ENCODE results near the gene GRIK1.

GRIK1 gene

DNA sequence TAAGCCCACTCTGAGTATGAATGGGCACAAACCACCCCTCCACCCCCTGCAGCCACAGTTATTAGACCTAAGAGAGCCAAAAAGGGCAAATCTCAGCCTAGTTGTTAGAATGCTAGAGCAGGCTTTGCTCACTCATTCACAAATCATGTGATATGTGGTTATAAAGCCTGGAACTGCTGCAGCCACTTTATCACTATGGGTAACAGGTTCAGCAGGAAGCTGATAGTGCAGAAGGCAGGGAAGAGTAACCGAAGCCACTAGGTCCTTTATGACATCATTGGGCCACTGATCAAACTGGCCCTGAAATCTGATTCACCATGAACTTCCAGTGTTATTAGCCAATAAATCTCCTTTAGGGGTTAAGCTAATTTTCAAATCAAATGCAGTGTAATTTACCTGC lies 134.7 kb downstream of the GRIK1 start:
- Histone ChIP-seq H3K9me3 (ENCODE audit: control insufficient read depth, insufficient read depth, low read length) (no peaks in the 10 kb centered on the region), H3K36me3 (ENCODE audit: insufficient read depth, low read length) (no peaks in the 10 kb centered on the region), H3K4me1 (ENCODE audit: insufficient read depth, low read length) (no peaks in the 10 kb centered on the region; the same call in 1 of the 2 replicates), H3K9ac (ENCODE audit: low read depth, low read length) (no peak overlapping the region)

DNA sequence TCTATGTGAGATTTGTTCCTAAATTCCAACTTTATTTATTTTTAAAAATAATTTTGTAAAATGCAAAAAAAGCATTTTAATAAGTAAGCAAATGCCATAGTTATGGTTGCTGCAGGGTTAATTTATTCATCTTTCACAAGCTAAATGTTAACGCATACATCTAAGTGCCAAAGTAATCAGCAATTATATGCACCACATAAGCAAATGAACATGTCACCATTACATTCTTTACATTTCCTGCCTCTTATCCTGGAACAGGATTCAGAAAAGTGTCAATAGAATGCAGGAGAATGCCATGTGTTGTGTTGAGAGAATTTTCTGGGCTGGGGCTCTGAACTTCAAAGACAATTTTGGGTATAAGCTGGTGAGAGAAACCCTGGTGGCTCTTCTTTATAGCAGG lies 136.6 kb downstream of the GRIK1 start:
- H3K36me3 ChIP-seq (ENCODE audit: insufficient read depth, low read length): no peaks in the 10 kb centered on the region
- H3K9me3 ChIP-seq (ENCODE audit: control insufficient read depth, insufficient read depth, low read length): no peaks in the 10 kb centered on the region
- H3K9ac ChIP-seq (ENCODE audit: low read depth, low read length): no peak overlapping the region
- H3K4me1 ChIP-seq (ENCODE audit: insufficient read depth, low read length): peaks cover 7% of the 10 kb centered on the region

DNA sequence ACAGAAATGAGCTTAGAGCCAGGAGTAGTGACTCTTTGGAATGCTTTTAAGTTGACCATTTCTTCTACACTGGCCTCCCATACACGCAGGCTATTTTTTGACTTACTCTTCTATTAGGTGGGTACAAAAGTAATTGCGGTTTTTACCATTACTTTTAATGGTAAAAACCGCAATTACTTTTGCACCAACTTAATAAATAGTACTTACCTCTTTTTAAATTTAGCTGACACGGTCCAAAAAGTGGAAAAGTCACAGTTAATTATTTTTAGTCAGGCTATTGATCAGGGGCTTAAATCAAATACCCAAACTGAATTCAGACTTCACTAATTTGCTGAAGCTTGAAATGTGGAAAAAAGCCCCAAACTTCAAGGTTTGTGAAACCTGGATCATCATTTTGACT lies 138.7 kb downstream of the GRIK1 start:
- H3K9ac ChIP-seq (ENCODE audit: low read depth, low read length): no peak overlapping the region
- peaks cover 7% of the 10 kb centered on the region for H3K4me1 ChIP-seq (ENCODE audit: insufficient read depth, low read length)
- no peaks in the 10 kb centered on the region for H3K9me3 ChIP-seq (ENCODE audit: control insufficient read depth, insufficient read depth, low read length)
- H3K36me3 ChIP-seq (ENCODE audit: insufficient read depth, low read length): no peaks in the 10 kb centered on the region

DNA sequence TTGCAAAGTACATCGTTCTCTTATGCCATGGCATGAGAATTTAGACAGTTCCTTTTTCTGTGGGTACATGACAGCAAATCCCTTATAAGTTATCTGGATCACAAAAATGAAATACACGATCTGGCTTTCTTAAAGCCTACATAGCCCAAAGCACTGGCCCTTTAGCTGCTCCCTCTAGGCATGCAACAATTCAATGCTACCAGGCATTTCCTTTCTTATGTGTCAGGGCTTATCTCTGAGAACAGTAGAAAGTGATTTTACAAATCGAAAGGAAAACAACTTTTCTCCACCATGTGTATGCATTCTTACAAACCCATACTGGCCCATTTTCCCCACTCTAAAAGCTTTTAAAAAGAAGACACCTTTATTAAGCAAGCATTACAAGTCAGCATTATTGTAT lies 139.7 kb downstream of the GRIK1 start:
- no peaks in the 10 kb centered on the region for H3K36me3 ChIP-seq (ENCODE audit: insufficient read depth, low read length)
- no peak overlapping the region for H3K9ac ChIP-seq (ENCODE audit: low read depth, low read length)
- H3K9me3 ChIP-seq (ENCODE audit: control insufficient read depth, insufficient read depth, low read length): no peaks in the 10 kb centered on the region
- peaks cover 7% of the 10 kb centered on the region for H3K4me1 ChIP-seq (ENCODE audit: insufficient read depth, low read length)

DNA sequence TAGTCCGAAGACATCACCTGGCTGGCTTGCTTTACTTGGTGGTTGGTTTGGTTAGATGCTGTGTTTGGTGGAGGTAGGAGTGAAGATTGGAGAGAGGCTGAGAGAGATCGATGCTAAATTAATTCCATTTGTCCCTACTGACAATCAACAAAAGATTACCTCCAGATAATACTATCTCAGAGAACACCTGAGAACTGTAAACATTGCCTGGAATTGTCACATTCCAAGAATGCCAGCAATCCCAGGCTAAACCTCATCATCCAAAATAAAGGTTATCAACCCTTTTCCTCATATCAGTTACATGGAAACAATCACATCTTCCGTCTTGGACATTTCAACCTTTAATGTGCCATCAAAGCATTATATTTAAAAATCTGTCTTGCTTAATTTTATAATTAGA lies 141.0 kb downstream of the GRIK1 start:
- Histone ChIP-seq H3K9me3 (ENCODE audit: control insufficient read depth, insufficient read depth, low read length) (no peaks in the 10 kb centered on the region), H3K36me3 (ENCODE audit: insufficient read depth, low read length) (no peaks in the 10 kb centered on the region), H3K9ac (ENCODE audit: low read depth, low read length) (no peak overlapping the region), H3K4me1 (ENCODE audit: insufficient read depth, low read length) (peaks cover 7% of the 10 kb centered on the region)

DNA sequence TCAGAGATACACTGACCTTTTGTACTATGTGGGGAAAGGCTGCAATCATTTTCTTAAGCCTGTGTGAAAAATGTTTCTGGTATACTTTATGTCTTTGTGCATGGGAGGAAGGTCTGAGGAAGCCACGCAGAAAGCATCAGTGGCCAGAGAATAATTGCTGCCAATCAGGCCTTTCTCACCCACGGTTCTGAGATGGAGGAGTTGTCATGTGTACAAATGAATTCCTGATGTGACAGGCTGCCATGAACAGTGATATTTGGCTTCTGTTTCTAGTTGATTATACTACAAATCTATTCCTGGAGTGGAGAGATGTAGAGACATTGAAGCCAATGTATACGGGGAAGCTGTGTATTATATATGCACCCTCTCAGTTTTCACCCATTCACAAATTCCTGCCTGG lies 142.6 kb downstream of the GRIK1 start:
- Histone ChIP-seq H3K9me3 (ENCODE audit: control insufficient read depth, insufficient read depth, low read length) (no peaks in the 10 kb centered on the region), H3K9ac (ENCODE audit: low read depth, low read length) (no peak overlapping the region), H3K36me3 (ENCODE audit: insufficient read depth, low read length) (no peaks in the 10 kb centered on the region), H3K4me1 (ENCODE audit: insufficient read depth, low read length) (peaks cover 7% of the 10 kb centered on the region)

DNA sequence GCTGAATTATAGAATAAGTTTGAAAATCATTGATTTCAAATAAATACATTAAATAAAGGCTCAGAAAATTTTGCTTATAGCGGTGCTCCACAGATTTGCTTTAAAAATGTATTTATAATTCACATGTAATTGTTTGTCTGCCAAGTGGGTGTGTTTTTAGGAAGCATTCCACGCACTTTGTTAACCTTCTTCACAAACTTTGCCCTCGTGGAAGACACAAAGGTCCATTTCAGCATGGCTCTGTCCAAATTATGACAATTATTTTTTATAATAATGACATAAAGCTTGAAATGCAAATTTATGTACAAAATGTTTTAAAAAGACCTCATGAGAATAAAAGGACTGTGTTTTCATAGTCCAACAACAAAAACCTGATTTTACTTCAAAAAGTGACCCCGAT lies 146.1 kb downstream of the GRIK1 start:
- Histone ChIP-seq H3K9me3 (ENCODE audit: control insufficient read depth, insufficient read depth, low read length) (no peaks in the 10 kb centered on the region), H3K4me1 (ENCODE audit: insufficient read depth, low read length) (peaks cover 2% of the 10 kb centered on the region), H3K9ac (ENCODE audit: low read depth, low read length) (no peak overlapping the region), H3K36me3 (ENCODE audit: insufficient read depth, low read length) (no peaks in the 10 kb centered on the region)

DNA sequence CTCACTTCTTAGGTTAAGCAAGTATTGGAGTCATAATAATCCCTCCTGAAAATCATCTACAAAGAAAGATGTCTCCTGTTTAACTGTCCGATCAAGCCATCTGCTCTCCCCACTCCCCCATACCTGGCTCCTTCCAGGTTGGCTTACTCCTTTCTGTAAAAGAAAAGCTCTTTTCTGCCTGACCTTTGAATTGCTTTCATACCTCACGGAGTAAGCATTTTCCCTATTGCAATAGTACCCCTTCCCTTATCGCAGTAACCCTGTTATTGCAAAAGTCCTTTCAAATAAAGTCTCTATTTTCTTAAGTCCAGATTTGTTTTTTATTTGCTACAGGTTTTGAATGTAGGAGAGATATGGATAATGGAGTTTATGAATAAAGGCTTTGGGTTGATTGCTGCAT lies 150.4 kb downstream of the GRIK1 start:
- H3K36me3 ChIP-seq (ENCODE audit: insufficient read depth, low read length): no peaks in the 10 kb centered on the region
- H3K4me1 ChIP-seq (ENCODE audit: insufficient read depth, low read length): no peaks in the 10 kb centered on the region; the same call in 1 of the 2 replicates
- no peak overlapping the region for H3K9ac ChIP-seq (ENCODE audit: low read depth, low read length)
- no peaks in the 10 kb centered on the region for H3K9me3 ChIP-seq (ENCODE audit: control insufficient read depth, insufficient read depth, low read length)

DNA sequence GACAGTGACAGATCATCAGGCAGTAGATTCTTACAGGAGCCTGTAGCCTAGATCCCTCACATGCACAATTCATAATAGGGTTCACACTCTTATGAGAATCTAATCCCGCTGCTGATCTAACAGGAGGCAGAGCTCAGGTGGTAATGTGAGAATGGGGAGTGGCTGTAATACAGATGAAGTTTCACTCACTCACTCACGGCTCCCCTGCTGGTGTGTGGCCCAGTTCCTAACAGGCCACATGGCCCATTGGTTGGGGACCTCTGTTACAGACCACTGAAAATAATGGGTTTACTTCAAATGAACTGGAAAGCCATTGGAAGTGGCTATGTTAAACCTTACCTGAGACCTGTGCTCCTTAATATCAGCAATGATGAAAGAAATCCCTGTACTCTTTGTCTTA lies 151.0 kb downstream of the GRIK1 start:
- Histone ChIP-seq H3K36me3 (ENCODE audit: insufficient read depth, low read length) (no peaks in the 10 kb centered on the region), H3K9ac (ENCODE audit: low read depth, low read length) (no peak overlapping the region), H3K4me1 (ENCODE audit: insufficient read depth, low read length) (no peaks in the 10 kb centered on the region; the same call in 1 of the 2 replicates)

DNA sequence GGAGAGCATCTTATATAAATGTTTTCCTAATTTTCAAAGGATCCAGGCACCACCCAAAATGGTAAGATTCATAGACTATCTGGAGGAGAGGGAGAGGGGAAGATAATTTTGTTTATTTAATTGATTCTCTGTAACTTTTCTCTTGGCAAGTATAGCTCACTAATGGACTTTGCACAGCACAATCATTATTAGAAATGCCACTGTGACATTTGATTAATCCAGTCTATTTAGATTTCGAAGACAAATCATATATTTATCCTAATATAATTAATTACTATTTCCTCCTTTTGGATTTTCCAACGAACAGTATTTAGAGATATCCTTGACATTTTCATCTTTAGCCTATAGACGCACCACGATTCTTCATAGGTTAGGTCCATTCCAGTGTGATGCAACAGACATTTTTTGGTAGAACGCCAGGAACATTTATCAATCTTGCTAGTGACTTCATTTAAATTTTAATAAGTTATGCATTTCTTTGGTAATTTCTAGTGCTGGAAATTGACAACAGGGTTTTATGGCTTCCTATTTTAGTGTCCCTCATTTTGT lies 152.4 kb downstream of the GRIK1 start:
- Histone ChIP-seq H3K4me1 (ENCODE audit: insufficient read depth, low read length) (no peaks in the 10 kb centered on the region; the same call in 1 of the 2 replicates), H3K36me3 (ENCODE audit: insufficient read depth, low read length) (no peaks in the 10 kb centered on the region), H3K9ac (ENCODE audit: low read depth, low read length) (no peak overlapping the region), H3K9me3 (ENCODE audit: control insufficient read depth, insufficient read depth, low read length) (no peaks in the 10 kb centered on the region)

More for the DNA sequence above, 151.0 kb downstream of the GRIK1 start:
- no peaks in the 10 kb centered on the region for H3K9me3 ChIP-seq (ENCODE audit: control insufficient read depth, insufficient read depth, low read length)

DNA sequence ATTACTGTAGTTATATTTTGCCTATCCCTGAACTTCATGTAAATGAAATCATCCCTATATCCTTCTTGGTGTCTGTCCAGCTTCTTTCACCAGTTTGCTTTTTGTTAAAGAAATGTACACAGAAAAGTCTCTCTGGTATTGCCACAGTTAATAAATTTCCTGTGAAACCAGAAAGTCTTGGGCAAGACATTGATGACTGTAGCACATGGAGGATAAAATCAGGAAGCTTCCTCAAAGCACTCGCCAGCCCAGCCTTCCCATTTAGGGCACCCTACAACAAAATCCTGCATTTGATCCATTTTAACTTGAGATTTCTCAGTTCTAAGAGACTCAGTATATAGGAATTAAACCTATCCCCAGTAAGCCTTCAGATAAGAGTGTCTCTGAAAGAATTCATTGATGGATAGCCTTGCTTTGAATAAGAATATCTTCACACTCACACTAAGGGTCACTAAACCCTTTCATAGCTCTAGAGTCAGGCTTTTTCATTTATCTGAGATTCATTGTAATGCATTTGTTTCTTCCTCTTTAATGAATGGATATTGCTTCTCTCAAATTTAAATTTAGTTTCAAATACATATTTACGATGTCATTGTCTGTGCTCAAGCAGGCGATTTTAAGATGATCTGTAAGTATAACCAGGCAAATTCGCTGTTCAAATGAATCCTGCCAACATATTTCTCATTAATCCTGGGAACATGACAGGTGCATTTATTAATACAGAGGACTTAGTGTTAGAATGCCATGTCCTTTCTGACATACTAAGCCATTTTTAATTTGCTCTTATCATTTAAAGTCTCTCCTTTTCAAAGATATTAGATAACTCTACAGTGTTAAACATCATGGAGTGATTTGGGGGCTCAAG lies 153.1 kb downstream of the GRIK1 start:
- Histone ChIP-seq H3K9ac (ENCODE audit: low read depth, low read length) (no peak overlapping the region), H3K4me1 (ENCODE audit: insufficient read depth, low read length) (no peaks in the 10 kb centered on the region; the same call in 1 of the 2 replicates), H3K9me3 (ENCODE audit: control insufficient read depth, insufficient read depth, low read length) (no peaks in the 10 kb centered on the region), H3K36me3 (ENCODE audit: insufficient read depth, low read length) (no peaks in the 10 kb centered on the region)

DNA sequence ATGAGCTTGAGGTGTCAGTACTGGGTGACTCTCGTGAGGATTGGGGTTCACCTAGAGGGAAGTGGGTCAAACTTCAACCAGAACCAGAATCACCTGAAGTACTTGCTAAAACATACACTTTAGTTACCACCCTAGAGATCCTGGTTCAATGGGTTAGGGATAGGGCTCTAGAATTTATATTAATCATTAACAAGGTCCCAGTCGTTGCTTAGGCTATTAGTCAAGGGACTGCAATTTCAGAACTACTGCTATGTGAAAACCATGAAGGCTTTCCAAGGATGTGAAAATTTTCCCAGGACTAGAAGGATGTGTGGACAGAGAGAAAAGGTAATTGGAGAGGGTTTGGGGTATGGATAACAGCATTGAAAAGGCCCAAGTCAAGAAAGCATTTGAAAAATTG lies 162.6 kb downstream of the GRIK1 start:
- H3K9ac ChIP-seq (ENCODE audit: low read depth, low read length): no peak overlapping the region

DNA sequence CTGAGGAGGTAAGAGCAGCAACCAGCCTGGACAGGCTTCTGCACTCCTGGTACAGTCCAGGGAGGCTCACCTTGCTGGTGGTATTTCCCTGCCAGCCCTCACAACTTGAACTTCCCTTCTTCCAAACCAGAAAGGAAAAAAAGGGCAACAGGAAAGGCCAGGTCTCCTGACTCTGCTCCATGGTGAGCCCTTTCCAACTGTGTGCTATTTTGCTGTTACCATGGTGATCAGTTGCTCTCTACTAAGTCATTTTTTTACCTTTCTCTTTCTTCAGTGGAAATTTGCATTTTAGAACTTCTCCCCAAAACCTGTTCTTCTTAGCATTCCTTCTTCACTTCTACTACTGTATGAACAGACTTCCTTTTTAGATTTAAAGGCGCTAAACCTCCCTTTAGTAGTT lies 164.3 kb downstream of the GRIK1 start:
- Histone ChIP-seq H3K4me1 (ENCODE audit: insufficient read depth, low read length) (no peaks in the 10 kb centered on the region), H3K36me3 (ENCODE audit: insufficient read depth, low read length) (no peaks in the 10 kb centered on the region), H3K9me3 (ENCODE audit: control insufficient read depth, insufficient read depth, low read length) (no peaks in the 10 kb centered on the region), H3K9ac (ENCODE audit: low read depth, low read length) (no peak overlapping the region)

More for the DNA sequence above, 162.6 kb downstream of the GRIK1 start:
- no peaks in the 10 kb centered on the region for H3K4me1 ChIP-seq (ENCODE audit: insufficient read depth, low read length)
- H3K9me3 ChIP-seq (ENCODE audit: control insufficient read depth, insufficient read depth, low read length): no peaks in the 10 kb centered on the region
- H3K36me3 ChIP-seq (ENCODE audit: insufficient read depth, low read length): no peaks in the 10 kb centered on the region

DNA sequence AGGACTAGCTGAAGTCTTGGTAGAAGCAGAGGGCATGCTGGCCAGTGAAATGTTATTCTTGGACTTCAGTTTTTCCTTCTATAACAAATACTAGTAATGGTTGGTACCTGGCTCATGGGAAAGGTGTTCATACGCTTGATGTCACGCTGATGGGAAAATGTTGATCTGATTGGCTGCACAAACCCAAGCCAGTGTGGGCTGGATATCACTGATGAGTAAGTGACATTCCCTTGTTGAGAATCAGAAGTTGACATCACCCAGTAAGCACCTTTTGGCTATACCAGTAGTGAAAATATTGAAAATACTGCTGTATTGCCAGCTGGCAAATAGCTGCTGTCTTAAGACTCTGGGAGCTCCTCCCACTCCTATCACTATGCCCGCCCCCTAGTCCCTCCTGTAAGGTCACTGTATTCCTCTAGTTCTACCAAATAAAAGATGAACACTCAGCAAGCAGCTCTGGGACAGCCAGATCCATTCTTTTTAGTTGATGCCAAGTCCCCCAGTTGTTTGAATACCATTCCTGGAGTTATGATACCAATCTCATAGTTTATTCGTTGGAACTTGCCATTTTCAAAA lies 168.2 kb downstream of the GRIK1 start:
- Histone ChIP-seq H3K9me3 (ENCODE audit: control insufficient read depth, insufficient read depth, low read length) (no peaks in the 10 kb centered on the region), H3K9ac (ENCODE audit: low read depth, low read length) (no peak overlapping the region), H3K4me1 (ENCODE audit: insufficient read depth, low read length) (no peaks in the 10 kb centered on the region), H3K36me3 (ENCODE audit: insufficient read depth, low read length) (no peaks in the 10 kb centered on the region)

DNA sequence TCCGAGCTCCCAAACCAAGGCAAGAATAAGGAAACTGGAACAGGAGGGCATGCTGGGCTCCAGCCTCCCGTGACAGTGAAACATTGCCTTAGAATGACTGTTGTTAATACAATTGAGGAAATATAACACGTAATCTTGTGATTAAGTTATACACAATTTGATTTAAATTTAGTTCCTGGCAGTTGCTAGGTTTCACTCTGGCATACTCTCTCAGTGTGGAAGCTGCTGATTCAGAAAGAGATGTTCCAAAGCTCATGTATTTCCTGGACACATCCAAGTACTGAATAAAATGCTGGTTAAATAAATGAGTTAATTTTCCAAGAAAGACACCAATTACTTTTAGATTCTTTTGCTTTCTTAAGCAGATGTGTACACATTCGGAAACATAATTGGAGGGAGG lies 176.1 kb downstream of the GRIK1 start:
- Histone ChIP-seq H3K9me3 (ENCODE audit: control insufficient read depth, insufficient read depth, low read length) (no peaks in the 10 kb centered on the region), H3K4me1 (ENCODE audit: insufficient read depth, low read length) (no peaks in the 10 kb centered on the region)

More for the DNA sequence above, 176.1 kb downstream of the GRIK1 start:
- no peaks in the 10 kb centered on the region for H3K36me3 ChIP-seq (ENCODE audit: insufficient read depth, low read length)
- no peak overlapping the region for H3K9ac ChIP-seq (ENCODE audit: low read depth, low read length)

Data from ES-I3 (cell line).